ENCODE measurements around the gene LILRA2.
"Not testable (repeated sequence)": the region's sequence is repeated elsewhere in the genome, so short reads cannot be mapped to it uniquely, and the experiment has no call there.

LILRA2 gene

GRCh38 chr19:54571715-54572615 is 1.6 kb upstream of the LILRA2 start:
- DNase-seq = peak; percentile 31

GRCh38 chr19:54572696-54573311 is 786 bp upstream of the LILRA2 start:
- peak; percentile 81 for DNase-seq

GRCh38 chr19:54574051-54574450 is 461 bp downstream of the LILRA2 start:
- no peak for DNase-seq

- DNase-seq = no peak
Observed at GRCh38 chr19:54574527-54575056, 1.0 kb downstream of the LILRA2 start.

GRCh38 chr19:54575205-54575604 is 1.6 kb downstream of the LILRA2 start:
- not testable (repeated sequence) for DNase-seq

GRCh38 chr19:54576411-54576976 is 2.9 kb downstream of the LILRA2 start:
- DNase-seq = no peak

GRCh38 chr19:54577334-54577733 is 3.7 kb downstream of the LILRA2 start:
- no peak for DNase-seq

- not testable (repeated sequence) for DNase-seq
Observed at GRCh38 chr19:54578268-54578667, 4.7 kb downstream of the LILRA2 start.

- DNase-seq = no peak
Observed at GRCh38 chr19:54586397-54586796, 12.8 kb downstream of the LILRA2 start.

GRCh38 chr19:54587026-54587425 is 13.4 kb downstream of the LILRA2 start:
- DNase-seq = no peak

- DNase-seq = peak; percentile 49
Observed at GRCh38 chr19:54593445-54593844, 19.9 kb downstream of the LILRA2 start, which contains the start of gene LILRA1. Gene LILRA1, plus strand, starts transcription at chr19:54593632. Its CDS starts 613 bp downstream, at chr19:54594245.

GRCh38 chr19:54593931-54594626 is 20.5 kb downstream of the LILRA2 start:
- DNase-seq = not testable (repeated sequence)

- no peak for DNase-seq
Observed at GRCh38 chr19:54594737-54595136, 21.1 kb downstream of the LILRA2 start.

- not testable (repeated sequence) for DNase-seq
Observed at GRCh38 chr19:54595680-54596436, 22.3 kb downstream of the LILRA2 start.

- DNase-seq = no peak
Observed at GRCh38 chr19:54600212-54600611, 26.6 kb downstream of the LILRA2 start.

- DNase-seq = no peak
Observed at GRCh38 chr19:54606230-54606629, 32.6 kb downstream of the LILRA2 start.

- DNase-seq = no peak
Observed at GRCh38 chr19:54606891-54607784, 33.5 kb downstream of the LILRA2 start.

GRCh38 chr19:54607785-54608150 is 34.2 kb downstream of the LILRA2 start:
- DNase-seq = no peak

GRCh38 chr19:54608205-54608604 is 34.6 kb downstream of the LILRA2 start:
- DNase-seq = no peak

GRCh38 chr19:54608792-54609191 is 35.2 kb downstream of the LILRA2 start:
- no peak for DNase-seq

- no peak for DNase-seq
Observed at GRCh38 chr19:54609356-54609791, 35.8 kb downstream of the LILRA2 start.
